GM23338 (cell line): ENCODE measurements around the gene RBAK.

Experiments
- ETS1 ChIP-seq: IDR thresholded peaks from 2 replicates; pipeline ENCODE4 v1.6.1; 2016; ENCODE audit warnings: antibody characterized with exemption
- EZH2 ChIP-seq: fragments of 200-600 bp; sonication (generic); IDR thresholded peaks from one replicate; pipeline ENCODE4 v1.8.0; 2017; ENCODE audit warnings: antibody characterized with exemption, mild to moderate bottlenecking, low read depth; ENCODE audit not compliant: unreplicated experiment
- POLR2AphosphoS5 ChIP-seq: IDR thresholded peaks from 2 replicates; pipeline ENCODE4 v1.6.1; 2016; ENCODE audit warnings: antibody characterized with exemption, low read depth
- TF ChIP-seq, protein P1 (sequence below), 2 experiments: fragments of 200-600 bp in 1 of 2; sonication (generic) in 1 of 2; conservative IDR thresholded peaks; 2 replicates each; pipeline versions ENCODE4 v1.5.1 to v1.6.1; 2016 to 2017; ENCODE audit warnings: antibody characterized with exemption in 2 of 2, low read depth in 2 of 2, mild to moderate bottlenecking in 2 of 2, moderate library complexity in 1 of 2

GRCh38 chr7:5043661-5044060 lies 2.0 kb upstream of the RBAK start:
- TF ChIP-seq, protein P1, sequence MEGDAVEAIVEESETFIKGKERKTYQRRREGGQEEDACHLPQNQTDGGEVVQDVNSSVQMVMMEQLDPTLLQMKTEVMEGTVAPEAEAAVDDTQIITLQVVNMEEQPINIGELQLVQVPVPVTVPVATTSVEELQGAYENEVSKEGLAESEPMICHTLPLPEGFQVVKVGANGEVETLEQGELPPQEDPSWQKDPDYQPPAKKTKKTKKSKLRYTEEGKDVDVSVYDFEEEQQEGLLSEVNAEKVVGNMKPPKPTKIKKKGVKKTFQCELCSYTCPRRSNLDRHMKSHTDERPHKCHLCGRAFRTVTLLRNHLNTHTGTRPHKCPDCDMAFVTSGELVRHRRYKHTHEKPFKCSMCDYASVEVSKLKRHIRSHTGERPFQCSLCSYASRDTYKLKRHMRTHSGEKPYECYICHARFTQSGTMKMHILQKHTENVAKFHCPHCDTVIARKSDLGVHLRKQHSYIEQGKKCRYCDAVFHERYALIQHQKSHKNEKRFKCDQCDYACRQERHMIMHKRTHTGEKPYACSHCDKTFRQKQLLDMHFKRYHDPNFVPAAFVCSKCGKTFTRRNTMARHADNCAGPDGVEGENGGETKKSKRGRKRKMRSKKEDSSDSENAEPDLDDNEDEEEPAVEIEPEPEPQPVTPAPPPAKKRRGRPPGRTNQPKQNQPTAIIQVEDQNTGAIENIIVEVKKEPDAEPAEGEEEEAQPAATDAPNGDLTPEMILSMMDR (conservative IDR thresholded peaks at IDR 0.05; ENCODE audit: low read depth in 2 of 2), result no peak
- TF ChIP-seq EZH2 (no peak), POLR2AphosphoS5 (no peak), ETS1 (no peak)
